ENCODE data around the gene ATM.
"Not testable (repeated sequence)": the region's sequence is repeated elsewhere in the genome, so short reads cannot be mapped to it uniquely, and the experiment has no call there.

- TF ChIP-seq, protein P1, sequence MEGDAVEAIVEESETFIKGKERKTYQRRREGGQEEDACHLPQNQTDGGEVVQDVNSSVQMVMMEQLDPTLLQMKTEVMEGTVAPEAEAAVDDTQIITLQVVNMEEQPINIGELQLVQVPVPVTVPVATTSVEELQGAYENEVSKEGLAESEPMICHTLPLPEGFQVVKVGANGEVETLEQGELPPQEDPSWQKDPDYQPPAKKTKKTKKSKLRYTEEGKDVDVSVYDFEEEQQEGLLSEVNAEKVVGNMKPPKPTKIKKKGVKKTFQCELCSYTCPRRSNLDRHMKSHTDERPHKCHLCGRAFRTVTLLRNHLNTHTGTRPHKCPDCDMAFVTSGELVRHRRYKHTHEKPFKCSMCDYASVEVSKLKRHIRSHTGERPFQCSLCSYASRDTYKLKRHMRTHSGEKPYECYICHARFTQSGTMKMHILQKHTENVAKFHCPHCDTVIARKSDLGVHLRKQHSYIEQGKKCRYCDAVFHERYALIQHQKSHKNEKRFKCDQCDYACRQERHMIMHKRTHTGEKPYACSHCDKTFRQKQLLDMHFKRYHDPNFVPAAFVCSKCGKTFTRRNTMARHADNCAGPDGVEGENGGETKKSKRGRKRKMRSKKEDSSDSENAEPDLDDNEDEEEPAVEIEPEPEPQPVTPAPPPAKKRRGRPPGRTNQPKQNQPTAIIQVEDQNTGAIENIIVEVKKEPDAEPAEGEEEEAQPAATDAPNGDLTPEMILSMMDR (IDR thresholded peaks at IDR 0.05; ENCODE audit: insufficient read depth, low read depth, low read length) = not testable (repeated sequence)
- not testable (repeated sequence) for TF ChIP-seq EZH2 (IDR thresholded peaks at IDR 0.05; ENCODE audit: insufficient read depth, low read length)
Measured at GRCh38 chr11:108373505-108373904, 150.6 kb downstream of the ATM start.
